Peyer's patch (tissue), 4 donors: ENCODE measurements around the gene C8A. TPM values are rescaled to one million over a fixed set of nuclear protein-coding genes. Genes with fewer than 3 reads are reported as not detected.

Experiments
- DNase-seq, 3 donors: peaks; one replicate each; pipeline ENCODE4 v3.0.0-alpha.2; 2017 to 2019
- H3K27ac ChIP-seq, 4 donors: fragments of 200-600 bp; sonication (generic); one replicate each; pipeline ENCODE4 v1.5.1; 2016 to 2019
- H3K27me3 ChIP-seq, 2 donors: fragments of 200-600 bp; sonication (generic); one replicate each; pipeline ENCODE4 v1.5.1; 2019
- H3K36me3 ChIP-seq, 3 donors: fragments of 200-600 bp; sonication (generic); one replicate each; pipeline ENCODE4 v1.5.1; 2016 to 2019
- H3K4me1 ChIP-seq, 4 donors: fragments of 200-600 bp; sonication (generic); one replicate each; pipeline ENCODE4 v1.5.1; 2016 to 2019
- H3K4me3 ChIP-seq, 4 donors: fragments of 200-600 bp; sonication (generic); 1 replicate in 3 of 4; 2 replicates in 1 of 4; pipeline ENCODE4 v1.5.1; 2016 to 2019; ENCODE audit warnings: mild to moderate bottlenecking in 1 of 4
- H3K9me3 ChIP-seq, 4 donors: fragments of 200-600 bp; sonication (generic); one replicate each; pipeline ENCODE4 v1.5.1; 2016 to 2019; ENCODE audit warnings: mild to moderate bottlenecking in 1 of 4
- CTCF ChIP-seq, 6 experiments: fragments of 450-650 bp in 4 of 6; fragments of 200-600 bp in 2 of 6; sonication (generic) in 1 of 6; IDR thresholded peaks; one replicate each; pipeline ENCODE4 v1.5.1; 2017 to 2019; ENCODE audit warnings: antibody characterized with exemption in 6 of 6, mild to moderate bottlenecking in 3 of 6, moderate library complexity in 1 of 6
- POLR2A ChIP-seq, 2 donors: fragments of 450-650 bp; IDR thresholded peaks; one replicate each; pipeline ENCODE4 v1.5.1; 2017; ENCODE audit warnings: antibody characterized with exemption in 2 of 2, mild to moderate bottlenecking in 2 of 2, moderate library complexity in 2 of 2
- total RNA-seq, 4 donors: library from RNA; depleted of rRNA; stranded (reverse); fragments of >200 nt; gene quantifications; one replicate each; pipeline ENCODE4 v1.1.0, GENCODE V29; 2016

The C8A gene
- total RNA-seq, 4 donors from 2014 or later, result not detected

DNA sequence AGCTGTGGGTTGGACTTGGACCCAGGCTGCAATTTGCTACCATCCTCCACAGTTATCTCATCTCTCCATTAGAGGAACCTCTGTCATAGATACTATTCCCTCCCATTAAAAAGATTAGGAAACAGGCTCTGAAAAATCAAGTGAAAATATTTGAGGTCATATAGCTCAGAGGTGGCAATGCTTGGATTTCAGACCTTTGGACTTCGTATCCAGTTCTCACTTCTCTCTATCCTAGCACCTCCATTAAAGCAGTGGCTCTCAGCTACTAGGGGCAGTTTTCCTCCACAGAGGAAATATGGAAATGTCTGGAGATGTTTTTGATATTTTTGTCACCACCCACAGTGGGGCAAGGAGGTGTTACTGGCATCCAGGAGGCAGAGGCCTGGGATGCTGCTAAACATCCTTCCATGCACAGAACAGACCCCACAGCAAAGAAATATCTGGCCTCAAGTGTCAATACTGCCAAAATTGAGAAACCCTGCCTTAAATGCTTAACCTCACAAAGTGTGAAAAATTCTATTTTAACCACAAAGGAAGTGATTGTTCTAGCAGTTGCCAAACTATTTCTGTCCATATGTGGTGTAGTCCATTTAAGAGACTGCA is 54.1 kb downstream of the C8A start:
- TF ChIP-seq CTCF (IDR thresholded peaks at IDR 0.05) (no peak), POLR2A (IDR thresholded peaks at IDR 0.05) (no peak)
- no peaks in the 10 kb centered on the region for H3K27me3 ChIP-seq
- no peaks in the 10 kb centered on the region for H3K4me1 ChIP-seq
- H3K4me3 ChIP-seq, result no peak overlapping the region
- no peak for DNase-seq
- no peak overlapping the region for H3K27ac ChIP-seq
- H3K36me3 ChIP-seq, result no peaks in the 10 kb centered on the region
- H3K9me3 ChIP-seq, result no peaks in the 10 kb centered on the region

GRCh38 chr1:56910441-56910985 is 55.9 kb downstream of the C8A start:
- no peaks in the 10 kb centered on the region for H3K4me1 ChIP-seq
- H3K27ac ChIP-seq, result no peak overlapping the region
- H3K27me3 ChIP-seq, result no peaks in the 10 kb centered on the region
- H3K4me3 ChIP-seq, result no peak overlapping the region
- no peak for DNase-seq
- no peak for TF ChIP-seq POLR2A (IDR thresholded peaks at IDR 0.05)
- TF ChIP-seq CTCF (IDR thresholded peaks at IDR 0.05), result no peak
- no peaks in the 10 kb centered on the region for H3K9me3 ChIP-seq
- H3K36me3 ChIP-seq, result no peaks in the 10 kb centered on the region

GRCh38 chr1:56911098-56911938 is 56.7 kb downstream of the C8A start:
- H3K4me3 ChIP-seq, result no peak overlapping the region
- no peaks in the 10 kb centered on the region for H3K9me3 ChIP-seq
- H3K4me1 ChIP-seq, result no peaks in the 10 kb centered on the region
- TF ChIP-seq POLR2A (IDR thresholded peaks at IDR 0.05), result no peak
- no peak for TF ChIP-seq CTCF (IDR thresholded peaks at IDR 0.05)
- no peaks in the 10 kb centered on the region for H3K36me3 ChIP-seq
- H3K27me3 ChIP-seq, result no peaks in the 10 kb centered on the region
- DNase-seq, result no peak
- no peak overlapping the region for H3K27ac ChIP-seq

DNA sequence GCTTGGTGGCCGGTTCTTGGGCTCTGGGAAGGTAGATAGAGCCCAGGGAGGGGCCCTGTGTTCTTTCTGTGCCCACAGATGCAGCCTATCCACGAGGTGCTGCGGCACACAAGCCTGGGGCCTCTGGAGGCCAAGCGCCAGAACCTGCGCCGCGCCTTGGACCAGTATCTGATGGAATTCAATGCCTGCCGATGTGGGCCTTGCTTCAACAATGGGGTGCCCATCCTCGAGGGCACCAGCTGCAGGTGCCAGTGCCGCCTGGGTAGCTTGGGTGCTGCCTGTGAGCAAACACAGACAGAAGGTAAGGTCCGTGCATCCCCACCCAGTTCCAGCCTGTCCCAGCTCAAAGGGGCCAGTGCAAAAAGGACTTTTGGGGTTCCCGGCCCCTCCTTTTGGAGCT is 57.7 kb downstream of the C8A start:
- TF ChIP-seq CTCF (IDR thresholded peaks at IDR 0.05) (no peak), POLR2A (IDR thresholded peaks at IDR 0.05) (no peak)
- Histone ChIP-seq H3K9me3 (no peaks in the 10 kb centered on the region), H3K27me3 (no peaks in the 10 kb centered on the region), H3K36me3 (no peaks in the 10 kb centered on the region), H3K4me3 (no peak overlapping the region), H3K27ac (no peak overlapping the region), H3K4me1 (no peaks in the 10 kb centered on the region)
- no peak for DNase-seq

- no peaks in the 10 kb centered on the region for H3K27me3 ChIP-seq
- TF ChIP-seq POLR2A (IDR thresholded peaks at IDR 0.05) (no peak), CTCF (IDR thresholded peaks at IDR 0.05) (no peak)
- no peak for DNase-seq
- H3K4me1 ChIP-seq, result no peaks in the 10 kb centered on the region
- H3K27ac ChIP-seq, result no peak overlapping the region
- H3K4me3 ChIP-seq, result no peak overlapping the region
- no peaks in the 10 kb centered on the region for H3K36me3 ChIP-seq
- H3K9me3 ChIP-seq, result no peaks in the 10 kb centered on the region
Observed at GRCh38 chr1:56915960-56916359, 61.4 kb downstream of the C8A start.
